ENCODE data around the gene GGN. TPM values are rescaled to one million over a fixed set of nuclear protein-coding genes. Genes with fewer than 3 reads are reported as not detected.

Gene GGN
- total RNA-seq, 1 experiment from 2014 or later = 0.73 TPM

DNA sequence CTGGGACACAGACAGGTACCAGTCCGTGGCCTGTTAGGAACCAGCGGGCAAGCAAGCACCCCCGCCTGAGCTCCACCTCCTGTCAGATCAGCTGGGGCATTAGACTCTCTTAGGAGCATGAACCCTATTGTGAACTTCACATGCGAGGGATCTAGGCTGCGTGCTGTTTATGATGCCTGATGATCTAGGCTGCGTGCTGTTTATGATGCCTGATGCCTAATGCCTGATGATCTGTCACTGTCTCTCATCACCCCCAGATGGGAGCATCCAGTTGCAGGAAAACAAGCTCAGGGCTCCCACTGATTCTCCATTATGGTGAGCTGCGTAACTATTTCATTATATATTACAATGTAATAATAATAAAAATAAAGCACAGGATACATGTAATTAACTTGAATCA, 34.6 kb upstream of the GGN start:
- Histone ChIP-seq H3K9ac (ENCODE audit: low read length) (no peak overlapping the region), H3K27ac (ENCODE audit: low read length) (no peak overlapping the region), H3K4me2 (ENCODE audit: low read length) (no peak overlapping the region), H2AFZ (ENCODE audit: low read length) (no peak overlapping the region), H3F3A (ENCODE audit: low read length, unreplicated experiment) (no peaks in the 10 kb centered on the region), H3K79me2 (ENCODE audit: low read length) (no peaks in the 10 kb centered on the region), H3K4me3 (ENCODE audit: low read length) (no peak overlapping the region), H3K36me3 (ENCODE audit: low read depth, low read length) (no peaks in the 10 kb centered on the region), H3K4me1 (ENCODE audit: insufficient read depth, low read length) (peaks cover 5% of the 10 kb centered on the region; the same call in 1 of the 2 replicates), H3K9me3 (ENCODE audit: low read length) (no peaks in the 10 kb centered on the region), H3K9me2 (replicated peaks; ENCODE audit: low read length) (no peaks in the 10 kb centered on the region), H3K27me3 (ENCODE audit: low read length) (no peaks in the 10 kb centered on the region), H4K20me1 (ENCODE audit: low read length) (no peaks in the 10 kb centered on the region)
- DNase-seq (no peak), ATAC-seq (no peak)
- TF ChIP-seq EZH2phosphoT487 (IDR thresholded peaks at IDR 0.05; ENCODE audit: borderline replicate concordance, low read length) = no peak
- TF ChIP-seq EZH2 (IDR thresholded peaks at IDR 0.05; ENCODE audit: low read length, unreplicated experiment) = no peak
- TF ChIP-seq, protein P1, sequence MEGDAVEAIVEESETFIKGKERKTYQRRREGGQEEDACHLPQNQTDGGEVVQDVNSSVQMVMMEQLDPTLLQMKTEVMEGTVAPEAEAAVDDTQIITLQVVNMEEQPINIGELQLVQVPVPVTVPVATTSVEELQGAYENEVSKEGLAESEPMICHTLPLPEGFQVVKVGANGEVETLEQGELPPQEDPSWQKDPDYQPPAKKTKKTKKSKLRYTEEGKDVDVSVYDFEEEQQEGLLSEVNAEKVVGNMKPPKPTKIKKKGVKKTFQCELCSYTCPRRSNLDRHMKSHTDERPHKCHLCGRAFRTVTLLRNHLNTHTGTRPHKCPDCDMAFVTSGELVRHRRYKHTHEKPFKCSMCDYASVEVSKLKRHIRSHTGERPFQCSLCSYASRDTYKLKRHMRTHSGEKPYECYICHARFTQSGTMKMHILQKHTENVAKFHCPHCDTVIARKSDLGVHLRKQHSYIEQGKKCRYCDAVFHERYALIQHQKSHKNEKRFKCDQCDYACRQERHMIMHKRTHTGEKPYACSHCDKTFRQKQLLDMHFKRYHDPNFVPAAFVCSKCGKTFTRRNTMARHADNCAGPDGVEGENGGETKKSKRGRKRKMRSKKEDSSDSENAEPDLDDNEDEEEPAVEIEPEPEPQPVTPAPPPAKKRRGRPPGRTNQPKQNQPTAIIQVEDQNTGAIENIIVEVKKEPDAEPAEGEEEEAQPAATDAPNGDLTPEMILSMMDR (conservative IDR thresholded peaks at IDR 0.05; ENCODE audit: low read depth, low read length) = no peak
- ChIA-PET POLR2A (ENCODE audit: unreplicated experiment) (no interaction called here), CTCF (no interaction called here)
- intact Hi-C loops (cut with micrococcal nuclease) = no loop called here
- no TSS peak for BruUV-seq (replicated peaks)

DNA sequence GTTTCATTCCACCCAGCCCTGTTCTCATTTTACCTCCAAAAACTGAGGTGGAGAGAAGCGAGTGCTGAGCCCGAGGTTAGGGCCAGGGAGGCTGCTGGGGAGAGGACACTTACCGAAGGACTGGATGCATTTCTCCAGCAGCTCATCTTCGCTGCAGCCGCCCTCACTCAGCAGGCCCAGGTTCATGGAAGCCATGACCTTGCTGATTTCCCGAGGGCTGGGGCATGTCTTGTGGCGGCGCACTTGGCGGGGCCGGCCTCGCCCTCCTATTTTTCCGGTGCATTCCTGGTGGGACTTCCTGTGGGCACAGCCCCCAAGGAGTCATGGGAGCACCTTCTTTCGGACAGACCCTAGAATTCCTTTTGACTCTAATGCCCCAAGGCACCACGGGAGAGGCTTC, 34.0 kb upstream of the GGN start:
- Histone ChIP-seq H3K9me3 (ENCODE audit: low read length) (no peaks in the 10 kb centered on the region), H3K4me3 (ENCODE audit: low read length) (no peak overlapping the region), H3K9me2 (replicated peaks; ENCODE audit: low read length) (no peaks in the 10 kb centered on the region), H3K4me1 (ENCODE audit: insufficient read depth, low read length) (peaks cover 5% of the 10 kb centered on the region; the same call in 1 of the 2 replicates), H3K27ac (ENCODE audit: low read length) (no peak overlapping the region), H3F3A (ENCODE audit: low read length, unreplicated experiment) (no peaks in the 10 kb centered on the region), H3K27me3 (ENCODE audit: low read length) (no peaks in the 10 kb centered on the region), H3K36me3 (ENCODE audit: low read depth, low read length) (no peaks in the 10 kb centered on the region), H4K20me1 (ENCODE audit: low read length) (no peaks in the 10 kb centered on the region), H3K79me2 (ENCODE audit: low read length) (no peaks in the 10 kb centered on the region), H2AFZ (ENCODE audit: low read length) (no peak overlapping the region), H3K9ac (ENCODE audit: low read length) (no peak overlapping the region), H3K4me2 (ENCODE audit: low read length) (no peak overlapping the region)
- BruUV-seq (replicated peaks) = no TSS peak
- intact Hi-C loops (cut with micrococcal nuclease) = no loop called here
- DNase-seq = no peak
- ATAC-seq = no peak
- POLR2A ChIA-PET (ENCODE audit: unreplicated experiment) = no interaction called here
- TF ChIP-seq, protein P1 (conservative IDR thresholded peaks at IDR 0.05; ENCODE audit: low read depth, low read length) = no peak
- CTCF ChIA-PET = no interaction called here

DNA sequence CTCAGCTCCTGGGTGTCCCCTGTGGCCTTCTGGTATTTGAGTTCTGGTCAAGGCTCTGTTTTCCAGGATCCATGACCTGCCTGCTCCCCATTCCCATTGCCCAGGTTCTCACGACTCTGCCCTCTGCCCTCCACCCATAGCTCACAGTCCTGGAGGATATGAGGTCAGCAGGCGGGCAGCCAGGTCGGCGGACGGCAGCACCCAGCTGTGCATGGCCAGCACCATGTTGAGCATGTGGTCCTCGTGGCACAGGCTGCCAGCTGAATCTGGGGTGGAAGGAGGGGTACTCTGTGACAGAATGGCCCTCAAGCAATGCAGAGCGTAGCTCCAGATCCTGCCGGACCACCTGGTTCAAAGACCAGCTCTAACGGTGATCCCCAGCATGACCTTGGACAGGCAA, 33.1 kb upstream of the GGN start:
- no peaks in the 10 kb centered on the region for H3K27me3 ChIP-seq (ENCODE audit: low read length)
- DNase-seq (no peak), ATAC-seq (no peak)
- H4K20me1 ChIP-seq (ENCODE audit: low read length) = no peaks in the 10 kb centered on the region
- no peaks in the 10 kb centered on the region for H3K36me3 ChIP-seq (ENCODE audit: low read depth, low read length)
- peaks cover 5% of the 10 kb centered on the region; the same call in 1 of the 2 replicates for H3K4me1 ChIP-seq (ENCODE audit: insufficient read depth, low read length)
- H3K4me3 ChIP-seq (ENCODE audit: low read length) = no peak overlapping the region
- no peaks in the 10 kb centered on the region for H3K9me3 ChIP-seq (ENCODE audit: low read length)
- no peak overlapping the region for H3K4me2 ChIP-seq (ENCODE audit: low read length)
- no peak overlapping the region for H2AFZ ChIP-seq (ENCODE audit: low read length)
- no peaks in the 10 kb centered on the region for H3K9me2 ChIP-seq (replicated peaks; ENCODE audit: low read length)
- H3F3A ChIP-seq (ENCODE audit: low read length, unreplicated experiment) = no peaks in the 10 kb centered on the region
- TF ChIP-seq EZH2 (IDR thresholded peaks at IDR 0.05; ENCODE audit: low read length, unreplicated experiment) = no peak
- TF ChIP-seq, protein P1 (conservative IDR thresholded peaks at IDR 0.05; ENCODE audit: low read depth, low read length) = no peak
- no peak for TF ChIP-seq EZH2phosphoT487 (IDR thresholded peaks at IDR 0.05; ENCODE audit: borderline replicate concordance, low read length)
- POLR2A ChIA-PET (ENCODE audit: unreplicated experiment) = no interaction called here
- H3K79me2 ChIP-seq (ENCODE audit: low read length) = no peaks in the 10 kb centered on the region
- BruUV-seq (replicated peaks) = no TSS peak
- H3K27ac ChIP-seq (ENCODE audit: low read length) = no peak overlapping the region
- CTCF ChIA-PET = no interaction called here
- H3K9ac ChIP-seq (ENCODE audit: low read length) = no peak overlapping the region
- intact Hi-C loops (cut with micrococcal nuclease) = no loop called here

All from PC-3 (cell line).